Peyer's patch (tissue), 4 donors: ENCODE results near the gene POLL. TPM values are rescaled to one million over a fixed set of nuclear protein-coding genes. Genes with fewer than 3 reads are reported as not detected.

Experiments
- DNase-seq, 3 donors: peaks; one replicate each; pipeline ENCODE4 v3.0.0-alpha.2; 2017 to 2019
- H3K27ac ChIP-seq, 4 donors: fragments of 200-600 bp; sonication (generic); one replicate each; pipeline ENCODE4 v1.5.1; 2016 to 2019
- H3K27me3 ChIP-seq, 2 donors: fragments of 200-600 bp; sonication (generic); one replicate each; pipeline ENCODE4 v1.5.1; 2019
- H3K36me3 ChIP-seq, 3 donors: fragments of 200-600 bp; sonication (generic); one replicate each; pipeline ENCODE4 v1.5.1; 2016 to 2019
- H3K4me1 ChIP-seq, 4 donors: fragments of 200-600 bp; sonication (generic); one replicate each; pipeline ENCODE4 v1.5.1; 2016 to 2019
- H3K4me3 ChIP-seq, 4 donors: fragments of 200-600 bp; sonication (generic); 1 replicate in 3 of 4; 2 replicates in 1 of 4; pipeline ENCODE4 v1.5.1; 2016 to 2019; ENCODE audit warnings: mild to moderate bottlenecking in 1 of 4
- H3K9me3 ChIP-seq, 4 donors: fragments of 200-600 bp; sonication (generic); one replicate each; pipeline ENCODE4 v1.5.1; 2016 to 2019; ENCODE audit warnings: mild to moderate bottlenecking in 1 of 4
- POLR2A ChIP-seq, 2 donors: fragments of 450-650 bp; IDR thresholded peaks; one replicate each; pipeline ENCODE4 v1.5.1; 2017; ENCODE audit warnings: antibody characterized with exemption in 2 of 2, mild to moderate bottlenecking in 2 of 2, moderate library complexity in 2 of 2
- total RNA-seq, 4 donors: library from RNA; depleted of rRNA; stranded (reverse); fragments of >200 nt; gene quantifications; one replicate each; pipeline ENCODE4 v1.1.0, GENCODE V29; 2016
- TF ChIP-seq, protein P1 (sequence below), 6 experiments: fragments of 450-650 bp in 4 of 6; fragments of 200-600 bp in 2 of 6; sonication (generic) in 1 of 6; IDR thresholded peaks; one replicate each; pipeline ENCODE4 v1.5.1; 2017 to 2019; ENCODE audit warnings: antibody characterized with exemption in 6 of 6, mild to moderate bottlenecking in 3 of 6, moderate library complexity in 1 of 6

POLL gene
- total RNA-seq, 4 donors from 2014 or later: 26.1 to 55.3 (median 41.2) TPM

DNA sequence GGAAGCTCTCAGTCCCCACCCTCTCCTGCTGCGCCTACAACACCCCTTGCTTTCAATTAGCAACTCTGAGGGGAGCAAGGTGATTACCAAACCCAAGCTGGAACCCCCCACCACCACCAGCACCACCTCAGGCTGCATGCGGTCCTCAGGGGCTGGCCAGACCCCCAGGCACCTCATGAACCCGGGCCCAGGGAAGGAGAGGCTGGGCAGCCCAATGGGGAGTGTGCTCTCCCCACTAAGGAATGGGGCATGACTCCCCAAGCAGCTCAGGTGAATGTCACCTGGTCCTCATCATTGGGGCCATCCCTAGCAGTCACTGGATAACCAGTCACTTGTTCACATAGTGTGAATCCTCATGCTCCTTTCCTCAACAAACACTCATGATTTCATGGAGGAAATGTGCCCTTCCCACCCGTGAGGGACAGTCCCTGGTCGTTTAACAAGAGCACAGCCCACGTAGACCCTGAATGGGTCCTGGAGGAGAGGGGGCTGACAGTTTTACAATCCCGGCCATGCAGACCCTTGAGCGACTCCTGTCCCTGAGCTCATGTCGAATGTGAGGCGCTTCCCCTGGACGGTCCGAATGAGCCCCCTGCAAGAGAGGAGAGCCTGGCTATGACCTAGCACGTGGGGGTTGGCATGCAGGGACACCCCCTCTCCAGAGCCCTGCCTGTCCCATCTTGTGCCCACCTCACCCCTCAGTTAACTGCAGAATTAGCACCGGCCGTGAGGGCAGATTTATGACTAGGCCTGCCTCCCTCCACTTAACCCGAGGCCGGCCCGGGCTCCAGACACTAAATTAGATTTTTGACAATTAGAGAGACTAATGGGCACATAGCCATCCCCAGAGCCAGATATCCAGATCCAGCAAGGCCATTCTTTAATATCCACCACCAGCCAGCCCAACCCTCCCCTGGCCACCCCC is 29.1 kb downstream of the POLL start:
- no peak overlapping the region for H3K27ac ChIP-seq
- no peaks in the 10 kb centered on the region for H3K27me3 ChIP-seq
- H3K9me3 ChIP-seq: no peaks in the 10 kb centered on the region
- no peak for DNase-seq
- TF ChIP-seq, protein P1, sequence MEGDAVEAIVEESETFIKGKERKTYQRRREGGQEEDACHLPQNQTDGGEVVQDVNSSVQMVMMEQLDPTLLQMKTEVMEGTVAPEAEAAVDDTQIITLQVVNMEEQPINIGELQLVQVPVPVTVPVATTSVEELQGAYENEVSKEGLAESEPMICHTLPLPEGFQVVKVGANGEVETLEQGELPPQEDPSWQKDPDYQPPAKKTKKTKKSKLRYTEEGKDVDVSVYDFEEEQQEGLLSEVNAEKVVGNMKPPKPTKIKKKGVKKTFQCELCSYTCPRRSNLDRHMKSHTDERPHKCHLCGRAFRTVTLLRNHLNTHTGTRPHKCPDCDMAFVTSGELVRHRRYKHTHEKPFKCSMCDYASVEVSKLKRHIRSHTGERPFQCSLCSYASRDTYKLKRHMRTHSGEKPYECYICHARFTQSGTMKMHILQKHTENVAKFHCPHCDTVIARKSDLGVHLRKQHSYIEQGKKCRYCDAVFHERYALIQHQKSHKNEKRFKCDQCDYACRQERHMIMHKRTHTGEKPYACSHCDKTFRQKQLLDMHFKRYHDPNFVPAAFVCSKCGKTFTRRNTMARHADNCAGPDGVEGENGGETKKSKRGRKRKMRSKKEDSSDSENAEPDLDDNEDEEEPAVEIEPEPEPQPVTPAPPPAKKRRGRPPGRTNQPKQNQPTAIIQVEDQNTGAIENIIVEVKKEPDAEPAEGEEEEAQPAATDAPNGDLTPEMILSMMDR (IDR thresholded peaks at IDR 0.05): no peak
- TF ChIP-seq POLR2A (IDR thresholded peaks at IDR 0.05): no peak
- no peaks in the 10 kb centered on the region for H3K4me1 ChIP-seq
- peaks cover 0 to 1% (median 0%) of the 10 kb centered on the region in 3 donors for H3K36me3 ChIP-seq
- H3K4me3 ChIP-seq: no peak overlapping the region

DNA sequence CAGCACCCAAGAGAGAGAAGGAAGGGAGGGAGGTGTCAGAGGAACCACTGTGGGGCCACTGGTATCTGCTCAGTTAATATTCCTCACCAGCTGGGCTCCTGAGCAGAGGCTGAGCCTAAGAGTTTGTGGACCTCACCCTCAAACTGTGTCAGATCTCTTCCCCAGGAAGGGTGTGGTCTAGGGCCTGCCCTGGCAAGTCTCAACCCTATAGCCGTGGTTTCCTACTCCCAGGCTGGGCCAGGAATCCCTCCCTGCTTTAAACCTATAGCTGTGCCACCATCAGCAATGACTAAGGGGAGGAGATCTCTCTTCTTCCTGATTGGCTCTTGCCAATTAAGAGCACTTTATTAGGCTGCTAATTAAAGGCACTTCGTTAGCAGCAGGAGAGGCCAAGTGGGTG is 29.9 kb downstream of the POLL start:
- no peaks in the 10 kb centered on the region for H3K4me1 ChIP-seq
- no peak overlapping the region for H3K4me3 ChIP-seq
- peaks cover 0 to 7% (median 0%) of the 10 kb centered on the region in 3 donors for H3K36me3 ChIP-seq
- TF ChIP-seq, protein P1 (IDR thresholded peaks at IDR 0.05): no peak
- no peak for TF ChIP-seq POLR2A (IDR thresholded peaks at IDR 0.05)
- no peaks in the 10 kb centered on the region for H3K27me3 ChIP-seq
- no peak overlapping the region for H3K27ac ChIP-seq
- no peaks in the 10 kb centered on the region for H3K9me3 ChIP-seq
- no peak for DNase-seq

DNA sequence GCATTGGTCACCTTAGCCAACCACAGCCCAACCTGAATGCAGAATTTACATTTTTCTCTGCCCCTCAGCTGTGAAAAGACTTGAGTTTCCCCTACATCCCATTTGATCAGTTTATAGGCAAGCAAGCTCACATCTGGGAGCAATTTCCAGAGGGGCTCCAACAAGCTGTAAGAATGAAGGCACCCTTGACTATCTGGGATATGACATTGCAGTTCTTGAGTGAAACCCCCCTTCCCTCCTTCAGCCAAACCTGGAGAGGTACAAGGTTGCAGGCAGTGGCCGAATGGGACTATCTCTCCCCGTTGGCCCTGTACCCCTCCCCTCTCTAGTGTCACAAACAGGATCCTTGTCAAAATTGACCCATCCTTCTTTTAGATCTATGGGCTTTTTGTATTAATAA is 30.5 kb downstream of the POLL start:
- Histone ChIP-seq H3K36me3 (peaks cover 0 to 13% (median 0%) of the 10 kb centered on the region in 3 donors), H3K4me1 (no peaks in the 10 kb centered on the region), H3K4me3 (no peak overlapping the region), H3K27me3 (no peaks in the 10 kb centered on the region), H3K27ac (no peak overlapping the region), H3K9me3 (no peaks in the 10 kb centered on the region)
- DNase-seq: no peak
- no peak for TF ChIP-seq POLR2A (IDR thresholded peaks at IDR 0.05)
- TF ChIP-seq, protein P1 (IDR thresholded peaks at IDR 0.05): no peak

DNA sequence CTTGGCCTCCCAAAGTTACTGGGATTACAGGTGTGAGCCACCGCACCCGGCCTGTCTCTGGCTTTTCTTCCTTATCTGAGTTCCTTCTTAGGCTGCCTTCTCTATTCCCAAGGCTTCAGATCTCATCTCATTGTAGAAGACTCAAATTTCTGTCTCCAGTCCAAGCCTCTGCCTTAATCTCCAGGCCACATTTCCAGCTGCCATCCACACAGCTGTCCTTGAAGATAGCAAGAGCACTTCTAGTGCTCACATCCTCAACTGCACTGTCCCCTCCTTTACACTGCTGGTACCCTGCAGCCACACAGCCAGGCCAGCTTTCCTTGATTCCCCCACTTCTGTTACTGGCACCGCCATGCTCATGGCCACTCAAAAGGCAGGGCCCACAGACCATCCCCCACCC is 35.6 kb downstream of the POLL start:
- H3K4me3 ChIP-seq: no peak overlapping the region
- DNase-seq: no peak
- peaks cover 0 to 19% (median 0%) of the 10 kb centered on the region in 3 donors for H3K36me3 ChIP-seq
- H3K9me3 ChIP-seq: no peaks in the 10 kb centered on the region
- H3K4me1 ChIP-seq: no peaks in the 10 kb centered on the region
- TF ChIP-seq, protein P1 (IDR thresholded peaks at IDR 0.05): no peak
- TF ChIP-seq POLR2A (IDR thresholded peaks at IDR 0.05): no peak
- no peak overlapping the region for H3K27ac ChIP-seq
- no peaks in the 10 kb centered on the region for H3K27me3 ChIP-seq

DNA sequence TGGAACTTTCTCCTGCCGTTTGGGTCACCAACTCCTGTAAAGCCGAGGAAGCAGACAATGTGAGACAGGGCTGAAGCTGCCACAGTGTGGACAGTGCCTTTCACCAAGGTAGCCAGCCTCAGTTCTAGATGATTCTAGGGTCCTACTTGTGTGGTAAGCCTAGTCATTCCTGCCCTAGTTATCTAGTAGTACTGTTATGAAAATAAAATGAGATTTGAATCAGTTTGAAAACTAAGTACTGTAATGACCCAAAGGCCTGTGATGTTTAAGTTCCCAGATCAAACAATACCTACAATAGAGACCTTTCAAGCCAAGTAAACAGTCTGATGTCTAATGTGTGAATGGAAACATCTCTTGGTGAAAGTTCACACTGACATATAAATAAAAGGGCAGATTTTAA is 37.1 kb downstream of the POLL start:
- H3K27ac ChIP-seq: no peak overlapping the region
- H3K9me3 ChIP-seq: no peaks in the 10 kb centered on the region
- peaks cover 0 to 19% (median 0%) of the 10 kb centered on the region in 3 donors for H3K36me3 ChIP-seq
- DNase-seq: no peak
- H3K27me3 ChIP-seq: no peaks in the 10 kb centered on the region
- no peak overlapping the region for H3K4me3 ChIP-seq
- TF ChIP-seq, protein P1 (IDR thresholded peaks at IDR 0.05): no peak
- TF ChIP-seq POLR2A (IDR thresholded peaks at IDR 0.05): no peak
- H3K4me1 ChIP-seq: no peaks in the 10 kb centered on the region
